Measurements from ENCODE around the gene LIMCH1.

LIMCH1 gene

GRCh38 chr4:41745292-41746024 is 207.5 kb downstream of the LIMCH1 start:
- DNase-seq, result no peak

- DNase-seq, result no peak
Measured at GRCh38 chr4:41746025-41746439, 208.1 kb downstream of the LIMCH1 start.

- DNase-seq, result no peak
Measured at GRCh38 chr4:41746440-41747229, 208.7 kb downstream of the LIMCH1 start.

GRCh38 chr4:41747230-41748055 is 209.5 kb downstream of the LIMCH1 start:
- no peak for DNase-seq

GRCh38 chr4:41748074-41748570 is 210.2 kb downstream of the LIMCH1 start:
- no peak for DNase-seq

- no peak for DNase-seq
Measured at GRCh38 chr4:41748571-41749475, 210.9 kb downstream of the LIMCH1 start, which contains the start of gene PHOX2B. Gene PHOX2B, minus strand, starts transcription at chr4:41748725. Its CDS starts 115 bp downstream, at chr4:41748610.

GRCh38 chr4:41749631-41750039 is 211.7 kb downstream of the LIMCH1 start:
- DNase-seq, result no peak
